ENCODE measurements around the gene MAGI1.

DNA sequence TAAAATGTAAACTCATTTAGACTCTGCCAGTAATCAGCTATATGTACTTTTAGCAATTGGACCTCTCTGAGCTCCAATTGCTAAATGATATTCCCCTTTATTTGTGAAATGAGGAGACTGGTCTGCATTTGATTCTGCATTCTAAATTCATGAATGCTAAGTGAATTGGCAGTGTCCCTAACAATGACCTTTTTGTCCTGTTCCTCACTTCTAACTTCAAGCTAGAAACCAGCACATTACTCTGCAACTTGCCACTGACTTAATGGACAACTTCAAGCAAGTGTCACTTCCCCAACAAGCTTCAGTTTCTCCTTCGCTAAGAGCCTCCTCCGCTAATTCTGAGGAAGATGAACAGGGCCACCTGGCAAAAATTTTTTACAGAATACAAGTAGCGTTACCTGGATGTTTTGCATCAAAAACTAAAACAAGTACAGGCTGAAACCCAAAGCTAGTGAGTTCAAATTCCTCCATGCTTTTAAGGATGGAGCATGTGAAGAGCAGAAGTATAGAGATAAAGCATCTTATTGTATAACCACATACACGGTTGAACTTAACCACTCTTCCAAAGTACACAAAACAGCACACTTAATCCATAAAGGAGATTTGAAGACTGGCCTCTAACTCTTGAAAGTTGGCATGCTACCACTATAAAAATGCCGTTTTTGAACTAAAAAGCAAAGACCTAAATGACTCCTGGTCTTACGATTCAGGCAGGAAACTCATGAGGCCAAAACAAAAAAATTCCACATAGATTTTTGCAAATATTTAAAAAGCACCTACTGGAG lies 207.6 kb downstream of the MAGI1 start:
- TF ChIP-seq CTCF (conservative IDR thresholded peaks at IDR 0.05; ENCODE audit: low read length) = no peak
- TF ChIP-seq EZH2phosphoT487 (IDR thresholded peaks at IDR 0.05; ENCODE audit: borderline replicate concordance) = no peak

Data from Loucy (cell line).